NCI-H510A (cell line): Measurements from ENCODE around the gene KIAA1217.

ENCODE experiments used
- DNase-seq: peaks from one replicate; lab custom pipeline; 2025; lab: John Stamatoyannopoulos, UW

Gene KIAA1217

GRCh38 chr10:24502006-24502405, 293.1 kb downstream of the KIAA1217 start:
- DNase-seq = no peak

GRCh38 chr10:24502801-24503460, 294.0 kb downstream of the KIAA1217 start:
- DNase-seq = no peak

- no peak for DNase-seq
Measured at GRCh38 chr10:24503461-24504320, 294.8 kb downstream of the KIAA1217 start.

- no peak for DNase-seq
Measured at GRCh38 chr10:24505759-24506158, 296.8 kb downstream of the KIAA1217 start.

GRCh38 chr10:24513155-24513554, 304.2 kb downstream of the KIAA1217 start:
- no peak for DNase-seq

GRCh38 chr10:24515481-24515880, 306.5 kb downstream of the KIAA1217 start:
- no peak for DNase-seq

- DNase-seq = no peak
Measured at GRCh38 chr10:24518411-24518810, 309.5 kb downstream of the KIAA1217 start.

- no peak for DNase-seq
Measured at GRCh38 chr10:24518981-24519597, 310.2 kb downstream of the KIAA1217 start.

GRCh38 chr10:24519950-24520349, 311.0 kb downstream of the KIAA1217 start:
- DNase-seq = no peak

- no peak for DNase-seq
Measured at GRCh38 chr10:24524314-24524713, 315.4 kb downstream of the KIAA1217 start.

GRCh38 chr10:24526085-24526649, 317.2 kb downstream of the KIAA1217 start:
- no peak for DNase-seq

GRCh38 chr10:24528946-24529345, 320.0 kb downstream of the KIAA1217 start:
- DNase-seq = no peak

- no peak for DNase-seq
Measured at GRCh38 chr10:24531439-24531838, 322.5 kb downstream of the KIAA1217 start.

GRCh38 chr10:24533981-24534380, 325.0 kb downstream of the KIAA1217 start:
- DNase-seq = no peak

- no peak for DNase-seq
Measured at GRCh38 chr10:24536636-24537035, 327.7 kb downstream of the KIAA1217 start.

- DNase-seq = no peak
Measured at GRCh38 chr10:24541239-24541753, 332.4 kb downstream of the KIAA1217 start.

GRCh38 chr10:24542314-24543270, 333.7 kb downstream of the KIAA1217 start:
- no peak for DNase-seq

GRCh38 chr10:24544776-24545175, 335.8 kb downstream of the KIAA1217 start:
- no peak for DNase-seq

GRCh38 chr10:24545585-24545984, 336.6 kb downstream of the KIAA1217 start:
- DNase-seq = no peak

GRCh38 chr10:24550680-24551079, 341.7 kb downstream of the KIAA1217 start:
- DNase-seq = no peak

GRCh38 chr10:24551161-24551560, 342.2 kb downstream of the KIAA1217 start:
- no peak for DNase-seq
